Endodermal cell (in vitro differentiated cells): ENCODE measurements around the gene UNC13B. TPM values are rescaled to one million over a fixed set of nuclear protein-coding genes. Genes with fewer than 3 reads are reported as not detected.

Source experiments
- DNase-seq: peaks from one replicate; pipeline ENCODE4 v3.0.0-alpha.2; 2017
- H3K27ac ChIP-seq: 2 replicates; pipeline ENCODE4 v1.5.1; 2013; ENCODE audit warnings: mild to moderate bottlenecking, low read depth, low read length, moderate library complexity
- H3K27me3 ChIP-seq: 2 replicates; pipeline ENCODE4 v1.6.1; 2013; ENCODE audit warnings: mild to moderate bottlenecking, low read length, moderate library complexity; ENCODE audit not compliant: insufficient read depth, control insufficient read depth, poor library complexity, severe bottlenecking
- H3K36me3 ChIP-seq: 2 replicates; pipeline ENCODE4 v1.7.0; 2013; ENCODE audit warnings: mild to moderate bottlenecking, low read length, moderate library complexity; ENCODE audit not compliant: control insufficient read depth, insufficient read depth
- H3K4me1 ChIP-seq: one replicate; pipeline ENCODE4 v1.7.0; 2013; ENCODE audit warnings: low read length; ENCODE audit not compliant: control insufficient read depth, insufficient read depth
- H3K4me3 ChIP-seq: 2 replicates; pipeline ENCODE4 v1.5.1; 2013; ENCODE audit warnings: mild to moderate bottlenecking, low read length, moderate library complexity
- H3K9ac ChIP-seq: 2 replicates; pipeline ENCODE4 v1.6.1; 2013; ENCODE audit warnings: mild to moderate bottlenecking, low read length, moderate library complexity; ENCODE audit not compliant: poor library complexity, severe bottlenecking; ENCODE audit errors: extremely low read depth
- H3K9me3 ChIP-seq: 2 replicates; pipeline ENCODE4 v1.6.1; 2013; ENCODE audit warnings: mild to moderate bottlenecking, low read length, moderate library complexity; ENCODE audit not compliant: control insufficient read depth
- H3K27ac Mint-ChIP-seq: 2 replicates; pipeline ENCODE4 v1.8.0; 2020; ENCODE audit warnings: mixed read lengths
- H3K27me3 Mint-ChIP-seq: 2 replicates; pipeline ENCODE4 v1.8.0; 2021; ENCODE audit warnings: mild to moderate bottlenecking, mixed read lengths; ENCODE audit not compliant: insufficient read depth
- H3K36me3 Mint-ChIP-seq: 2 replicates; pipeline ENCODE4 v1.8.0; 2020; ENCODE audit warnings: low read depth, mixed read lengths
- H3K4me1 Mint-ChIP-seq: 2 replicates; pipeline ENCODE4 v1.8.0; 2020; ENCODE audit warnings: mixed read lengths
- H3K4me3 Mint-ChIP-seq: 2 replicates; pipeline ENCODE4 v1.8.0; 2020; ENCODE audit warnings: mild to moderate bottlenecking, moderate library complexity, mixed read lengths
- H3K9me3 Mint-ChIP-seq: 2 replicates; pipeline ENCODE4 v1.8.0; 2020; ENCODE audit warnings: mild to moderate bottlenecking, mixed read lengths
- CTCF ChIP-seq: fragments of 200-600 bp; sonication (generic); conservative IDR thresholded peaks from 2 replicates; pipeline ENCODE4 v1.5.0; 2021; ENCODE audit warnings: antibody characterized with exemption, mild to moderate bottlenecking
- WGBS, 2 experiments: methylation state at CpG; one replicate each; pipeline versions ENCODE4 v1.1.5 to v1.1.7; 2013; ENCODE audit warnings: missing lambda C conversion rate in 2 of 2, mixed read lengths in 1 of 2; ENCODE audit not compliant: insufficient coverage in 1 of 2, insufficient read length in 1 of 2; 5-methylcytosine and 5-hydroxymethylcytosine counted together
- total RNA-seq, 2 donors: library from RNA; stranded (reverse); fragmentation: NEBNext Ultra II Directional in 1 of 2; extraction: Animal tissue kit (Norgen Biotek cat#: 25700) in 1 of 2; gene quantifications; 2 replicates in 1 of 2; 3 replicates in 1 of 2; pipeline ENCODE4 v1.2.1, GENCODE V29; 2021

UNC13B gene
- total RNA-seq, 2 donors from 2014 or later, result 53.9 to 57.2 TPM

DNA sequence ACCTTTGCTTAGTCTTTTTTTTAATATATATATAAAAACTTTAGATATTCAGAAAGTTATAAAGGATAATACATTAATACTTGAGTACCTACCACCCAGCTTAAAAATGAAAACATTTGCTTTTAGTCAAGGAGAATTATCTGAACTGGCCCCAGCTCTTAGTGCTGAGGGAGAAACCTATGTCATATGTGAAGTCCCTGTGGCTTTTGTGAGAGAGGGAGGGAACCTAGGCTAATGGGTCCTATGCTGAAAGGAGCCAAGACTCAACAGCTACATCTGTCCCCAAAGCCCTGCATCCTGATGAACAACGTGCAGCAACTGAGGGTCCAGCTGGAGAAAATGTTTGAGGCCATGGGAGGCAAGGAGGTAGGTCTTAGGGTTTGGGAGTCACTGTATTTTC is 236.1 kb downstream of the UNC13B start:
- no peaks in the 10 kb centered on the region for H3K27me3 ChIP-seq
- Mint-ChIP-seq H3K27ac (no peak overlapping the region), H3K9me3 (no peaks in the 10 kb centered on the region), H3K27me3 (no peaks in the 10 kb centered on the region), H3K4me3 (no peak overlapping the region), H3K4me1 (no peaks in the 10 kb centered on the region), H3K36me3 (peaks cover 57% of the 10 kb centered on the region)
- WGBS, 2 experiments, result 80 to 93% methylated on average over 1 of the region's 1 CpG
- H3K4me3 ChIP-seq, result no peak overlapping the region
- no peak for DNase-seq
- H3K9me3 ChIP-seq, result no peaks in the 10 kb centered on the region
- H3K27ac ChIP-seq, result no peak overlapping the region
- no peaks in the 10 kb centered on the region for H3K4me1 ChIP-seq
- H3K36me3 ChIP-seq, result peaks cover 26% of the 10 kb centered on the region
- TF ChIP-seq CTCF, result no peak
- no peak overlapping the region for H3K9ac ChIP-seq

DNA sequence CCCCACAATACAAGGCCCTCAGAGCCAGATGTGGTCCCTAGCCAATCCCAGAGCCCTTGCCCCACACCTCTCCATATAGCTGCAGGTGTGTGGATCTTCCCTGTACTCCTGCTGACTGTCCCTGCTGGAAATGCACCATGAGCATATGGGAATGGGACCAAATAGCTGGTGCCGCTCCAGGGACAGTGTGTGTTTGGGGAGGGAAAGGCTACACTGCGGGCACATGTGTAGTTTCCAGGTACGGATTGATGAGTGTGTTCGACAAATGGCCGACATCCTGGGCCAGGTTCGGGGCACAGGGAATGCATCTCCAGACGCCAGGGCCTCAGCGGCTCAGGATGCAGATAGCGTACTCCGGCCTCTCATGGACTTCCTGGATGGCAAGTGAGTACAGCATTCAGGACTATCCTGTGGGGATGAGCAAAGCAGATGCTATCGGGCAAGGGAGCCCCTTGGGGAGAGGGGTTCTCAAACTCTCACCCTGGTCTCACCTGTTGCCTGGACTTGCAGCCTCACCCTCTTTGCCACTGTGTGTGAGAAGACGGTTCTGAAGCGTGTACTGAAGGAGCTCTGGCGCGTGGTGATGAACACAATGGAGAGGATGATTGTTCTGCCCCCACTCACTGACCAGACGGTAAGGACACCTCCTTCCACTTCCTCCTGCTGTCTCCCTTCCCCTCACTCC is 237.0 kb downstream of the UNC13B start:
- no peaks in the 10 kb centered on the region for H3K4me1 Mint-ChIP-seq
- WGBS, 2 experiments, result 94 to 98% methylated on average over 9 to 16 of the region's 16 CpGs
- no peaks in the 10 kb centered on the region for H3K9me3 Mint-ChIP-seq
- peaks cover 61% of the 10 kb centered on the region for H3K36me3 Mint-ChIP-seq
- Histone ChIP-seq H3K36me3 (peaks cover 30% of the 10 kb centered on the region), H3K4me1 (no peaks in the 10 kb centered on the region), H3K4me3 (no peak overlapping the region), H3K27me3 (no peaks in the 10 kb centered on the region), H3K27ac (no peak overlapping the region), H3K9ac (no peak overlapping the region), H3K9me3 (no peaks in the 10 kb centered on the region)
- DNase-seq, result no peak
- H3K27me3 Mint-ChIP-seq, result no peaks in the 10 kb centered on the region
- no peak overlapping the region for H3K27ac Mint-ChIP-seq
- H3K4me3 Mint-ChIP-seq, result no peak overlapping the region
- TF ChIP-seq CTCF, result no peak

GRCh38 chr9:35404865-35405264 is 243.1 kb downstream of the UNC13B start:
- H3K36me3 ChIP-seq, result peaks cover 41% of the 10 kb centered on the region
- H3K4me3 Mint-ChIP-seq, result no peak overlapping the region
- TF ChIP-seq CTCF, result no peak
- no peaks in the 10 kb centered on the region for H3K4me1 ChIP-seq
- H3K9ac ChIP-seq, result no peak overlapping the region
- no peaks in the 10 kb centered on the region for H3K9me3 Mint-ChIP-seq
- H3K9me3 ChIP-seq, result no peaks in the 10 kb centered on the region
- H3K27ac Mint-ChIP-seq, result no peak overlapping the region
- DNase-seq, result no peak
- no peaks in the 10 kb centered on the region for H3K27me3 ChIP-seq
- 91 to 93% methylated on average over 2 to 3 of the region's 3 CpGs for whole genome bisulfite sequencing, 2 experiments
- H3K4me1 Mint-ChIP-seq, result peaks cover 20% of the 10 kb centered on the region
- no peaks in the 10 kb centered on the region for H3K27me3 Mint-ChIP-seq
- no peak overlapping the region for H3K27ac ChIP-seq
- no peak overlapping the region for H3K4me3 ChIP-seq
- H3K36me3 Mint-ChIP-seq, result peaks cover 41% of the 10 kb centered on the region
